Esophagus muscularis mucosa (tissue), 3 donors: Measurements from ENCODE around the gene VSTM2B.

ENCODE experiments used
- POLR2A ChIP-seq: fragments of 450-650 bp; IDR thresholded peaks from one replicate; pipeline ENCODE4 v1.6.1; 2017; ENCODE audit warnings: antibody characterized with exemption, moderate library complexity, mild to moderate bottlenecking, low read depth
- TF ChIP-seq, protein P1 (sequence below), 3 experiments: fragments of 200-600 bp in 2 of 3; fragments of 450-650 bp in 1 of 3; sonication (generic) in 2 of 3; IDR thresholded peaks; one replicate each; pipeline ENCODE4 v1.5.1; 2017 to 2019; ENCODE audit warnings: antibody characterized with exemption in 3 of 3, mild to moderate bottlenecking in 2 of 3, moderate library complexity in 1 of 3

GRCh38 chr19:29565171-29565570 is 39.4 kb downstream of the VSTM2B start:
- TF ChIP-seq, protein P1, sequence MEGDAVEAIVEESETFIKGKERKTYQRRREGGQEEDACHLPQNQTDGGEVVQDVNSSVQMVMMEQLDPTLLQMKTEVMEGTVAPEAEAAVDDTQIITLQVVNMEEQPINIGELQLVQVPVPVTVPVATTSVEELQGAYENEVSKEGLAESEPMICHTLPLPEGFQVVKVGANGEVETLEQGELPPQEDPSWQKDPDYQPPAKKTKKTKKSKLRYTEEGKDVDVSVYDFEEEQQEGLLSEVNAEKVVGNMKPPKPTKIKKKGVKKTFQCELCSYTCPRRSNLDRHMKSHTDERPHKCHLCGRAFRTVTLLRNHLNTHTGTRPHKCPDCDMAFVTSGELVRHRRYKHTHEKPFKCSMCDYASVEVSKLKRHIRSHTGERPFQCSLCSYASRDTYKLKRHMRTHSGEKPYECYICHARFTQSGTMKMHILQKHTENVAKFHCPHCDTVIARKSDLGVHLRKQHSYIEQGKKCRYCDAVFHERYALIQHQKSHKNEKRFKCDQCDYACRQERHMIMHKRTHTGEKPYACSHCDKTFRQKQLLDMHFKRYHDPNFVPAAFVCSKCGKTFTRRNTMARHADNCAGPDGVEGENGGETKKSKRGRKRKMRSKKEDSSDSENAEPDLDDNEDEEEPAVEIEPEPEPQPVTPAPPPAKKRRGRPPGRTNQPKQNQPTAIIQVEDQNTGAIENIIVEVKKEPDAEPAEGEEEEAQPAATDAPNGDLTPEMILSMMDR (IDR thresholded peaks at IDR 0.05), result no peak
- no peak for TF ChIP-seq POLR2A
